HG02943 (cell line): ENCODE measurements around the gene MAP2K5.

ENCODE experiments used
- ATAC-seq: cut with Tn5 transposase; IDR thresholded peaks from one replicate; pipeline ENCODE4 v1.9.1; 2021; ENCODE audit warnings: mild to moderate bottlenecking, low read depth, moderate library complexity; ENCODE audit not compliant: unreplicated experiment

MAP2K5 gene

GRCh38 chr15:67796196-67797127, 254.0 kb downstream of the MAP2K5 start:
- ATAC-seq, result no peak

- no peak for ATAC-seq
Measured at GRCh38 chr15:67799801-67800205, 257.3 kb downstream of the MAP2K5 start.

GRCh38 chr15:67801142-67801541, 258.6 kb downstream of the MAP2K5 start:
- ATAC-seq, result no peak

- no peak for ATAC-seq
Measured at GRCh38 chr15:67801926-67802914, 259.7 kb downstream of the MAP2K5 start.

- no peak for ATAC-seq
Measured at GRCh38 chr15:67803299-67803698, 260.8 kb downstream of the MAP2K5 start.

- no peak for ATAC-seq
Measured at GRCh38 chr15:67803996-67804843, 261.7 kb downstream of the MAP2K5 start.

- no peak for ATAC-seq
Measured at GRCh38 chr15:67805008-67805665, 262.6 kb downstream of the MAP2K5 start.

GRCh38 chr15:67805666-67806516, 263.4 kb downstream of the MAP2K5 start:
- no peak for ATAC-seq

GRCh38 chr15:67806536-67806935, 264.0 kb downstream of the MAP2K5 start:
- no peak for ATAC-seq

- ATAC-seq, result no peak
Measured at GRCh38 chr15:67807141-67807540, 264.6 kb downstream of the MAP2K5 start.

GRCh38 chr15:67807836-67808235, 265.3 kb downstream of the MAP2K5 start:
- no peak for ATAC-seq

GRCh38 chr15:67808821-67809220, 266.3 kb downstream of the MAP2K5 start:
- no peak for ATAC-seq

GRCh38 chr15:67809441-67809840, 266.9 kb downstream of the MAP2K5 start:
- ATAC-seq, result no peak

GRCh38 chr15:67809866-67810265, 267.4 kb downstream of the MAP2K5 start:
- no peak for ATAC-seq

GRCh38 chr15:67812241-67812644, 269.7 kb downstream of the MAP2K5 start:
- no peak for ATAC-seq

- ATAC-seq, result no peak
Measured at GRCh38 chr15:67813104-67813634, 270.7 kb downstream of the MAP2K5 start.

GRCh38 chr15:67815036-67815592, 272.6 kb downstream of the MAP2K5 start:
- ATAC-seq, result no peak

- no peak for ATAC-seq
Measured at GRCh38 chr15:67816668-67817067, 274.2 kb downstream of the MAP2K5 start.
